SHP77 treated with DMSO at 0.1 percent for 48 hours (cell line): ENCODE measurements around the gene FAM169A.
"Not testable (repeated sequence)": the region's sequence is repeated elsewhere in the genome, so short reads cannot be mapped to it uniquely, and the experiment has no call there.

Experiments
- DNase-seq: peaks from one replicate; lab custom pipeline; 2025; lab: John Stamatoyannopoulos, UW

FAM169A gene

DNA sequence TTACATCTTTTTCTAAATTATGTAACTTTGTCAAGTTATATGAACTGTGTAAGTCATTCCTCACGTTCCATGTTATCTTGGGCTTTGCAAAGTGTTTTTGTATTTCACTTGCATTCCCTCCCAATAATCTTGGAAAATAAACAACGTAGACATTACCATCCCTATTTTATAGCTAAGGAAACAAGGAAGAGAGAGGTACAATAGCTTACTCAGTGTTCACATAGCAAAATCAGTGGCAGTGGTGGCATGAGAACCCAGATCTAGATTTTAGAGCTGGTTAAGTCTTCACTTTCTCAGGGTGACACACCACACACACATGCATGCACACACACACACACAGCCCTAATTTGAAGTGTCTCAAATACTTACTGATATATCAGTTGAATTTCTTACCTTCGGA is 65.0 kb downstream of the FAM169A start:
- no peak for DNase-seq

DNA sequence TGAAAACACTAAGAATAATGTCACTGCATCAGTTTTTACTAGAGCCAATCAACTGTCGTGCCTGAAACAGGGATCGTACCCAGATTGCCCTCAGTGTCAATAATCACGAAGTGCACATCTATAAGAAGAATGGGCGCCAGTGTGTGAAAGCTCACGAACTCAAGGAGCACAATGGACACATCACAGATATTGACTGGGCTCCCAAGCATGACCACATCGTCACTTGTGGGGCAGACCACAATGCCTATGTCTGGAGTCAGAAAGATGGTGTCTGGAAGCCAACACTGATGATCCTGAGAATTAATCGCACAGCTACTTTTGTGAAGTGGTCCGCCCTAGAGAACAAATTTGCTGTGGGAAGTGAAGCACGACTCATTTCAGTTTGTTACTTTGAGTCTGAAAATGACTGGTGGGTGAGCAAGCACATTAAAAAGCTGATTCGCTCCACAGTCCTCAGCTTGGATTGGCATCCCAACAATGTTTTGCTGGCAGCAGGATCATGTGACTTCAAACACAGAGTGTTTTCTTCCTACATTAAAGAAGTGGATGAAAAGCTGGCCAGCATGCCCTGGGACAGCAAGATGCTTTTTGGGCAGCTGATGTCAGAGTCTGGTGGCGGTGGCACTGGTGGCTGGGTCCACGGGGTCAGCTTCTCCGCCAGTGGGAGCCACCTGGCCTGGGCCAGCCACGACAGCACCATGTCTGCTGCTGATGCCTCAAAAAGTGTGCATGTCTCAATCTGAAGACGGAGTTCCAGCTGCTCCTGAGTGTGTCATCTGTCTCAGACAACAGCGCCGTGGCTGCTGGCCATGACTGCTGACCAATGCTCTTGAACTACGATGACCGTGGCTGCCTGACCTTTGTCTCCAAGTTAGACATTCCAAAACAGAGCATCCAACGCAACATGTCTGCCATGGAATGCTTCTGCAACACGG is 66.9 kb downstream of the FAM169A start:
- no peak for DNase-seq

DNA sequence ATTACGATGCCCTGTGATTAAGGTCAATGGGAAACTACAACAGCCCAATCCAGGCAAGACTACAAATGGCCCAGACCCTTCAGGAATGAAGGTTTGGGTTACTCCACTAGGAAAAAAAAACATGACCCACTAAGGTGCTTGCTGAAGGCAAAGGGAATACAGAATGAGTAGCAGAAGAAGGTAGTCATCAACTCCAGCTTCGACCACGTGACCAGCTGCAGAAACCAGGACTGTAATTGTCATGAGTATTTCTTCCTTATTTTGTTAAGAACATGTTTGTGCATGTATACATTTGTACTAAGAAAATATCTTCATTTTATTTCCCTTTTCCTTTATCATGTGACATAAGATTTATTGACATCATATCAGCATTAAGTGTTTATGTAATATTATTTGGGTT is 74.5 kb downstream of the FAM169A start:
- not testable (repeated sequence) for DNase-seq

GRCh38 chr5:74787424-74787823 is 78.8 kb downstream of the FAM169A start:
- no peak for DNase-seq

- no peak for DNase-seq
These were observed 79.3 kb downstream of the FAM169A start for GRCh38 chr5:74786851-74787250.

GRCh38 chr5:74778609-74779008 is 87.6 kb downstream of the FAM169A start:
- DNase-seq, result no peak

GRCh38 chr5:74772359-74772758 is 93.8 kb downstream of the FAM169A start:
- no peak for DNase-seq

- DNase-seq, result no peak
These were observed 98.6 kb downstream of the FAM169A start for GRCh38 chr5:74767579-74767913.

GRCh38 chr5:74766849-74767578 is 99.2 kb downstream of the FAM169A start, which contains the start of the genes GFM2 and NSA2:
Gene GFM2, minus strand, starts transcription at chr5:74767117. Its CDS starts 3,375 bp downstream, at chr5:74763742.
Gene NSA2, plus strand, starts transcription at chr5:74767249. Its CDS starts 112 bp downstream, at chr5:74767361.
- DNase-seq, result peak; percentile 74

GRCh38 chr5:74766418-74766848 is 99.8 kb downstream of the FAM169A start:
- DNase-seq, result peak; percentile 11

DNA sequence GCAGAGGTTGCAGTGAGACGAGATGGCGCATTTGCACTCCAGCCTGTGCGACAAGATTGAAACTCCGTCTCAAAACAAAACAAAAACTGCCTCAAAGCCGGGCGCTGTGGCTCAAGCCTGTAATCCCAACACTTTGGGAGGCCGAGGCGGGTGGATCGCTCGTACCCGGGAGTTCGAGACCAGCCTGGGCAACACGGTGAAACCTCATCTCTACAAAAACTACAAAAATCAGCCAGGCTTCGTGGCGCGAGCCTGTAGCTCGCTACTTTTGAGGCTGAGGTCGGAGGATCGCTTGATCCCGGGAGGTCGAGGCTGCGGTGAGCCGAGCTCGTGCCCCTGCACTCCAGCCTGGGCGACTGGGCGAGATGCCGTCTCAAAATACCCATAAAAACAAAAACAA is 100.3 kb downstream of the FAM169A start:
- no peak for DNase-seq

DNA sequence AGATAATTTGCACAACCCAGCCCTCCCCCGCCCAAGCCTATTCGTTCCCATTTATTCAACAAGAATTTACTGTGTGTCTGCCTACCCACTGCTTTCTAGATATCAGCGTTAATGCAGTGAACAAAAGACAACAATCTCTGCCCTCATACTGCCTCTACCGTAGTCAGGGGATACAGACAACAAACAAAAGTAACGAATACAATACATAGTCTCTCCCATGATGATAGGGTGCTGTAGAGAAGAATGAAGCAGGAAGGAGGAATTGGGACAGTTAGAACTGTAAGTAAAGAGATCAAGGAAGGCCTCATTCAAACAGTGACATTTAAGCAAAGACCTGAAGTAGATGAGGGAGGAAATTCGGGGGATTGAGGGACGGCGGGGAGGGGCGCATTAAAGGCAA is 101.0 kb downstream of the FAM169A start:
- DNase-seq, result no peak

DNA sequence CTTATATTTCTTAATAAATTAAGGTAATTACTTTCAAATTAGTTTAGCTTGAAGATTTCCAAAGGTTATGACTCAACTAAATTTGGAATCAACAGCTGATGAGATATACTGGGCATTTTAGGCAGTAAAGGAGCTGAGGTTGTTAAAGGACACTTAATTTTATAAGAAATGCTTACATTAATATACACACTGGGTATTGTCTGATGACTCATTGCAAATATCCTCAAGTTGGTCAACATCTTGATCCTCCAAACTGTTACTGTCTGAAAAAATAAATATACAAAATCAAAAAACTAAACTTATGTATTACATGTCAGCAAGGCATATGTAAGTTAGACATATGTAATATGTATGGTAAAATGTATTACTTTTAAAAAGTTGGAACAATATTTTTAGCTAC is 102.7 kb downstream of the FAM169A start:
- DNase-seq, result no peak

GRCh38 chr5:74762599-74762998 is 103.6 kb downstream of the FAM169A start:
- no peak for DNase-seq

DNA sequence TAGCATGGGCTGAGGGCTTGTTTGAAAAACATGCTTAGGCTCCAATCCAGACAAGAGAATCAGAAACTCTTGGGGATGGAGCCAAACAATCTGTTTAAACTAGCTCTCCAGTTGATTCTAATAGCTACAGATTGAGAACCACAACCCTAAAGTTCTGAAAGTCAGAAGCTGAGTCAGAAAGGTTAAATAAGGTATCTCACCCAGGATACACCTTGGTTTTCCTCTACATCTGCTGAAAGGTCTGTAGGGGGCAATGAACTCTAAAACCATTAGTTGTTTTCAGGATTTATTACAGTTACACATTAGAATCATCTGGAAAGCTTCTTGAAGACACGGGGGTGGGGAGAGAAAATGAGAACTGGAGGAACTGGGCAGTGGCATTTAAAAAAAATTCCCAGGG is 104.9 kb downstream of the FAM169A start:
- DNase-seq, result no peak

DNA sequence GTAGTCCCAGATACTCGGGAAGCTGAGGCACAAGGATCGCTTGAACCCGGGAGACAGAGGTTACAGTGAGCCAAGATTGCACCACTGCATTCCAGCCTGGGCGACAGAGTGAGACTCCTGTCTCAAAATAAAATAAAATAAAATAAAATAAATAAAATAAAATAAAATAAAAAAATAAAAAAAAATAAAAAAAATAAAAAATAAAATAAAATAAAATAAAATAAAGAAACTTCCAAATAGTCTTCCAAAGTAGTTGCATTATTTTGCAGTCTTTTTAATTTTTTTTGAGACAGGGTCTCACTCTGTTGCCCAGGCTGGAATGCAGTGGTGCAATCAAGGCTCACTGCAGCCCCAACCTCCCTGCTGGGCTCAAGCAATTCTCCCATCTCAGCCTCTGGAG is 117.4 kb downstream of the FAM169A start:
- DNase-seq, result not testable (repeated sequence)

DNA sequence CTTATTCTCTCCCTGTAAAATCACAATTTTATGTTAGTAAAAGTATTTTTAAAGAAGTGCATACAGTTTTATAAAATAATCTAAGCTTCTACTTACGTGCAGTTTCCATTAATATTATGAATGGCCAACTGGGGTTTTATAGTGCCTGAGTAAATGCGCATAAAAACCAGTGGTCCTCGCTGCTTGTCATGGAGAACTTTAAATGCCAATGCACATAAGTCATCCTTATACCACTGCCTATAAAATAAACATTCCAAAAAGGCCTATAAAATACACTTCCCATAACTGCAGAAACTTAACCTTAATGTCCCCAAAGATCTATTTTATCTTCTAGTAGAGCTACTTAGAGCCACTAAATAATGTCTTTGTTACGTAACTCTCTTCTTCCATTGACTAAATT is 127.8 kb downstream of the FAM169A start:
- no peak for DNase-seq

DNA sequence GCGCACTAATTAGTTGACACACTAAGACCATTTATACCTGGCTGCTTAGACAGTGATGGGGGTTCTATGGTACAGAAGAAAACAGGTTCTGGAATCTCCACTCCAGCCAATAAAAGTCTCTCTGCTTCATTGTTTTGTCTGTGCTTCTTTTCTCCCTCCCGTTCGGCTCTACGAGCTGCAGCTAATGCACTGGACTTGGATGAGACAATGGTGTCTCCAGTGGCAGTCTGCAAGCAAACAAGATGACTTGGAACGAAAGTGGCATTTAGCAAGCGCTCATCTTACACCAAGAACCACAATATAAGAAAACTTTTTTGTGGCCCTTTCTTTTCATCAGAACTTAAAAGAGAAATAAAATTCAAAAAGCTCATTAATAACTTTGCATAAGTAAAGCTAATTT is 129.4 kb downstream of the FAM169A start:
- DNase-seq, result no peak
